Measurements from ENCODE around the gene DDX4.
A peak's percentile ranks its signal among the peaks of the same experiment; 100 is the strongest.

DNA sequence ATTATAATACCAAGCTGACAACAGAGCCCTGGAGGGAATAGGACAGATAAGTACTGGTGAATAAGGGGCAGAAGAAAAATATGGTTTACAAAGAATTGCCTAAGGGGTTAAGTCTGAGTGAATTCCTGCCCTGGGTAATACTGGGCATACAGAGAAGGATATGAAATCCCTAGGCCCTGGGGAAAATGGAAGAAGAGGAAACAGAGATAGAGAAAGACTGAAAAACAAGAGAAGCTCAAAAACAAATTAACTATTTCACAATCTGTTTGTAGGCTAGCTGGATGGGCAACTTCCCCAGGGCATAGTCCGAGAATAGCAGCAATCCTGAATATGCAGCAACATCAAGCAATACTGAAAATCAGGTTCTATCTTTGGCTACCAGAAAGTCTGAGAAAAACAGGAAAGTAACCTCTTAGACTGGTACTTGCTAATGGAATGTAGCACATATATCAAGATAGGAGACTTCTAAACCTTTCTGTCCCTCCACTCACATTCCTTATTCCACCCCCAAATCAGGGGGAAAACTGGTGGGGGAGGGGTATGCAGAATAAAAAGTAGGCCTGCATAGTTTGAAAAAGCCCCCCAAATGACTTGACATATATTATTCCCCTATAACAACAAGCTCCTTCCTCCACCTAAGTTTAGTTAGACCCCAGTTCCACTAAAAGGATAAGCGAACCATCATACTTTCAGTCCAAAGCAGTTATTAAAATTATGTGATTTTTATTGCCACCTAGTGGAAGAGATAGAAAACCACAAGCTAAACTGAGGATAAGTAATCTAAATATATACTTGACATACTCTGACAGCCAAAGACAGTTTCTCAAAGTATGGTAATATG, 46.4 kb upstream of the DDX4 start:
- TF ChIP-seq, protein P1, sequence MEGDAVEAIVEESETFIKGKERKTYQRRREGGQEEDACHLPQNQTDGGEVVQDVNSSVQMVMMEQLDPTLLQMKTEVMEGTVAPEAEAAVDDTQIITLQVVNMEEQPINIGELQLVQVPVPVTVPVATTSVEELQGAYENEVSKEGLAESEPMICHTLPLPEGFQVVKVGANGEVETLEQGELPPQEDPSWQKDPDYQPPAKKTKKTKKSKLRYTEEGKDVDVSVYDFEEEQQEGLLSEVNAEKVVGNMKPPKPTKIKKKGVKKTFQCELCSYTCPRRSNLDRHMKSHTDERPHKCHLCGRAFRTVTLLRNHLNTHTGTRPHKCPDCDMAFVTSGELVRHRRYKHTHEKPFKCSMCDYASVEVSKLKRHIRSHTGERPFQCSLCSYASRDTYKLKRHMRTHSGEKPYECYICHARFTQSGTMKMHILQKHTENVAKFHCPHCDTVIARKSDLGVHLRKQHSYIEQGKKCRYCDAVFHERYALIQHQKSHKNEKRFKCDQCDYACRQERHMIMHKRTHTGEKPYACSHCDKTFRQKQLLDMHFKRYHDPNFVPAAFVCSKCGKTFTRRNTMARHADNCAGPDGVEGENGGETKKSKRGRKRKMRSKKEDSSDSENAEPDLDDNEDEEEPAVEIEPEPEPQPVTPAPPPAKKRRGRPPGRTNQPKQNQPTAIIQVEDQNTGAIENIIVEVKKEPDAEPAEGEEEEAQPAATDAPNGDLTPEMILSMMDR (conservative IDR thresholded peaks at IDR 0.05; ENCODE audit: low read length): peak; percentile 91
- TF ChIP-seq EZH2phosphoT487 (IDR thresholded peaks at IDR 0.05; ENCODE audit: borderline replicate concordance, low read depth, low read length): no peak

All from OCI-LY7 (cell line).